ENCODE results near the gene GTF2A1.

The GTF2A1 gene

DNA sequence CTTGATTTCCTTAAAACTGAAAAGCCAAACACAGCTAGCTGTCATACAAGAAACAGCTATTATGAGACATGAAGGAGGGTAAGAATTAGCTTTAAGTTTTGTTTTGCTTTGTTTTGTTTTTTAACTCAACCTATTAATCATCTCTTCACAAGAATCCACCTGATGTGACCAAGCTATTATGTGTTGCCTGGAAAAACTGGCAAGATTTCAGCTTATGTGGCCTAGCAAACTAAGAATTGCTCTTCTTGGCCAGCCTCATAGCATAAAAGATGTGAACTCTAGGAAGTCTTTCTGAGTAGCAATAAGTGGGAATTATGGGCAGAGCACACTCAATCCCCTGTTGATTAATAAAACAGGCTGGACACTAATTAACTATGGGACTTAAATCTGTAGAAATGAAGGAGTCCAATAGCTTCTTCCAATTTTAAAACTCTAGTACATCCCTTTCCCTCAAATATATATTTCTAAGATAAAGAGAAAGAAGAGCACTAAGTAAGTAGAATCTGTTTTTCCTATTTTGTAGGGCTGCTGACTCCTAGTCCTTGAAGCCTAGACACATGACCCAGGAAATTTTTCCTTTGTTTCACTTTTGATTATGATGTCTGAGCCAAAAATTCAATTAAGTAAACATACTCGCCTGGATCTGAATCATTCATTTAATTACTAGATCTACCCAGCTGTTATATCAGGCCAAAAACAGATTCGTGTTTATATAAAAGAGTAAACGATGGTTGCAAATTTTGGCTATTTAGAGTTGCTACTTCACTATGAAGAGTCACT, 75.7 kb downstream of the GTF2A1 start:
- H3K4me3 ChIP-seq (ENCODE audit: low read length), result no peak overlapping the region
- no peak for DNase-seq (ENCODE audit: low read depth)
- TF ChIP-seq CTCF (conservative IDR thresholded peaks at IDR 0.05; ENCODE audit: low read length), result no peak

- no peak for DNase-seq (ENCODE audit: low read depth)
- no peak overlapping the region for H3K4me3 ChIP-seq (ENCODE audit: low read length)
- no peak for TF ChIP-seq CTCF (conservative IDR thresholded peaks at IDR 0.05; ENCODE audit: low read length)
Observed at GRCh38 chr14:81143793-81144192, 77.0 kb downstream of the GTF2A1 start.

DNA sequence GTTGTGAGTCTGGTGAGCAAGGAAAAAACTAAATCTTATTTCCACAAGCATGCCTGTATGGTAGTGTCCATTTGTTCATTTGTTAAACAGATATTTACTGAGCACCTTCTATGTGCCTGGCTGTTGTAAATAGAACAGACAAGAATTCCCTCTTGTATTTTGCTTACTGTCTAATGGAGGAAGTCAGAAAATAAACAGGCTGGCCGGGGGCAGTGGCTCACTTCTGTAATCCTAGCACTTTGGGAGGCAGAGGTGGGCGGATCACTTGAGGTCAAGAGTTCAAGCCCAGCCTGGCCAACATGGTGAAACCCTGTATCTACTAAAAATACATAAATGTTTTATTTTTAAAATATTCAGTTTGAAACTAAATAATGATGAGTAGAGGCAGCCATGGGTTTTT, 79.3 kb downstream of the GTF2A1 start:
- no peak for DNase-seq (ENCODE audit: low read depth)
- H3K4me3 ChIP-seq (ENCODE audit: low read length), result no peak overlapping the region
- no peak for TF ChIP-seq CTCF (conservative IDR thresholded peaks at IDR 0.05; ENCODE audit: low read length)

GRCh38 chr14:81138429-81138828, 82.3 kb downstream of the GTF2A1 start:
- H3K4me3 ChIP-seq (ENCODE audit: low read length), result no peak overlapping the region
- no peak for DNase-seq (ENCODE audit: low read depth)
- TF ChIP-seq CTCF (conservative IDR thresholded peaks at IDR 0.05; ENCODE audit: low read length), result no peak

GRCh38 chr14:81137316-81137715, 83.4 kb downstream of the GTF2A1 start:
- no peak overlapping the region for H3K4me3 ChIP-seq (ENCODE audit: low read length)
- no peak for TF ChIP-seq CTCF (conservative IDR thresholded peaks at IDR 0.05; ENCODE audit: low read length)
- DNase-seq (ENCODE audit: low read depth), result peak; percentile 75

DNA sequence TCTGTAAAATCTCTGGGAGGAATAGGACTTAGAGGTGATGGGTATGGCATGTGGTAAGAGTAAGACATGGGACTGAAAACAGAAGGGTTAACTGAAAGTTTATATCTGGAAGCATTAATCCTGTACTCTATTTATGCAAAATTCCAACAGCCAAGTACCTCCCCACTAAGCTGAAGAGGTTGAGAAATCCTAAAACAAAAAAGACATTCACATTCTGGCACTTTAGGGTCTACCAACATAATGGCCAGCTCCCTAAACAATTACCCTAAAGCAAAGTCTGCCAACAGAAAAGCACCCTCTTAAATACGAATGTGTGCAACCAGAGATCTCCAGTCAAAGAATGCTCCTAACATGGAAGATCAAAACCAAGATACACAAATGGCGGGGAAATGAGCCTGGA, 87.4 kb downstream of the GTF2A1 start:
- DNase-seq (ENCODE audit: low read depth), result no peak
- no peak overlapping the region for H3K4me3 ChIP-seq (ENCODE audit: low read length)
- TF ChIP-seq CTCF (conservative IDR thresholded peaks at IDR 0.05; ENCODE audit: low read length), result no peak

DNA sequence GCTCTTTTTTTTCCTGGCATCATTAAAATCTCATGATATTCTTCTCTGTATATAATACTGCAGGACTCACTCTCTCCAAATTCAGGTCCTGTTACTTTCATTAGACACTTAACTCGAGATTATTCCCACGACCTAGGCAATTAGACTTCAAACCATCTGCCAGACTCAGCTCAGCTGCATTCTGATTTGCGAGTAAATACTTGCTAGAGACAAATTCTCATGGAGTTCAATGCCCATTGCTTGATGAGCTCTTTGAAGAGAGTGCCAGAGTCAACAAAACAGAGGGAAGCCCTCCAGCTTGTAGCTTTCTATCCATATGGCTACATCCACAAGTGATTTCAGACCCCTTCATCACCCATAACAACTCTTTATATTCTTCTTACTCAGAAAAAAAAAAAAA, 88.3 kb downstream of the GTF2A1 start:
- no peak overlapping the region for H3K4me3 ChIP-seq (ENCODE audit: low read length)
- no peak for DNase-seq (ENCODE audit: low read depth)
- no peak for TF ChIP-seq CTCF (conservative IDR thresholded peaks at IDR 0.05; ENCODE audit: low read length)

Data from AG10803 (cell line).